HG02938 (cell line): ENCODE measurements around the gene RAN.
"Not testable (repeated sequence)": the region's sequence is repeated elsewhere in the genome, so short reads cannot be mapped to it uniquely, and the experiment has no call there.

Source experiments
- ATAC-seq: cut with Tn5 transposase; IDR thresholded peaks from one replicate; pipeline ENCODE4 v1.9.1; 2021; ENCODE audit warnings: mild to moderate bottlenecking, moderate library complexity; ENCODE audit not compliant: unreplicated experiment

Gene RAN

GRCh38 chr12:130849561-130850417 is 22.1 kb upstream of the RAN start:
- ATAC-seq: no peak

GRCh38 chr12:130850418-130851021 is 21.3 kb upstream of the RAN start:
- no peak for ATAC-seq

GRCh38 chr12:130856088-130856487 is 15.8 kb upstream of the RAN start:
- ATAC-seq: no peak

- ATAC-seq: no peak
These were observed 13.8 kb upstream of the RAN start for GRCh38 chr12:130858084-130858483.

GRCh38 chr12:130859161-130859560 is 12.7 kb upstream of the RAN start:
- ATAC-seq: no peak

- ATAC-seq: no peak
These were observed 11.6 kb upstream of the RAN start for GRCh38 chr12:130860311-130860710.

- no peak for ATAC-seq
These were observed 9.7 kb upstream of the RAN start for GRCh38 chr12:130862161-130862560.

- ATAC-seq: not testable (repeated sequence)
These were observed 9.1 kb upstream of the RAN start for GRCh38 chr12:130862771-130863170.

- no peak for ATAC-seq
These were observed 8.6 kb upstream of the RAN start for GRCh38 chr12:130863298-130863697.

GRCh38 chr12:130868412-130868811 is 3.5 kb upstream of the RAN start:
- ATAC-seq: no peak

- ATAC-seq: peak; percentile 64
These were observed 1.2 kb upstream of the RAN start for GRCh38 chr12:130870442-130871285.

- ATAC-seq: peak; percentile 27
These were observed 572 bp downstream of the RAN start for GRCh38 chr12:130872179-130873096.

- no peak for ATAC-seq
These were observed 1.4 kb downstream of the RAN start for GRCh38 chr12:130873106-130873795.

- ATAC-seq: no peak
These were observed 2.0 kb downstream of the RAN start for GRCh38 chr12:130873825-130874224.

- ATAC-seq: no peak
These were observed 2.8 kb downstream of the RAN start for GRCh38 chr12:130874696-130875095.

- no peak for ATAC-seq
These were observed 3.3 kb downstream of the RAN start for GRCh38 chr12:130875193-130875592.

GRCh38 chr12:130875708-130876107 is 3.8 kb downstream of the RAN start:
- ATAC-seq: not testable (repeated sequence)

- no peak for ATAC-seq
These were observed 4.4 kb downstream of the RAN start for GRCh38 chr12:130876297-130876696.

GRCh38 chr12:130876758-130877157 is 4.9 kb downstream of the RAN start:
- no peak for ATAC-seq

GRCh38 chr12:130877333-130877732 is 5.5 kb downstream of the RAN start:
- no peak for ATAC-seq
